OCI-LY7 (cell line): ENCODE measurements around the gene F8A3.

Experiments
- EZH2phosphoT487 ChIP-seq: fragments of 200-600 bp; sonication (generic); IDR thresholded peaks from 2 replicates; pipeline ENCODE4 v1.6.1; 2018; ENCODE audit warnings: low read depth, borderline replicate concordance, mild to moderate bottlenecking, mixed run types, antibody characterized with exemption, low read length, moderate library complexity, mixed read lengths
- TF ChIP-seq, protein P1 (sequence below): fragments of 200-600 bp; sonication (generic); conservative IDR thresholded peaks from 2 replicates; pipeline ENCODE4 v1.5.1; 2014; ENCODE audit warnings: mild to moderate bottlenecking, antibody characterized with exemption, low read length, moderate library complexity, mixed read lengths

DNA sequence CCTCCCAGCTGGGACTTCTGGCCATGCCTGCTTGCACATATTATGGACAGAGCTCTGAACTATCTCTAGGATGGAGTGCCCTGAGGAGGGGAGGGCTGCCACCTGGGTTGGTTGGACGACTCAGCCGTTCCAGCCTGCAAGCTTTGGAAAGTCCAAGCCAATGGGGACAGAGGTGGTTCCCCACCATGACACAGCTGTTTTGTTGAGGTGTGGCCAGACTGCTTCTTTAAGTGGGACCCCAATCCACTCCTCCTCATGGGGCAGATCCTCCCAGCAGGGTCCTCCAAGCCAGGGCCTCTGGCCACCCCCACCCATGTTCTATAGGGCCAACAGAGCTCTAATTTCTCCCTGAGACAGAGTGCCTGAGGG lies 22.7 kb downstream of the F8A3 start:
- TF ChIP-seq EZH2phosphoT487, result no peak
- TF ChIP-seq, protein P1, sequence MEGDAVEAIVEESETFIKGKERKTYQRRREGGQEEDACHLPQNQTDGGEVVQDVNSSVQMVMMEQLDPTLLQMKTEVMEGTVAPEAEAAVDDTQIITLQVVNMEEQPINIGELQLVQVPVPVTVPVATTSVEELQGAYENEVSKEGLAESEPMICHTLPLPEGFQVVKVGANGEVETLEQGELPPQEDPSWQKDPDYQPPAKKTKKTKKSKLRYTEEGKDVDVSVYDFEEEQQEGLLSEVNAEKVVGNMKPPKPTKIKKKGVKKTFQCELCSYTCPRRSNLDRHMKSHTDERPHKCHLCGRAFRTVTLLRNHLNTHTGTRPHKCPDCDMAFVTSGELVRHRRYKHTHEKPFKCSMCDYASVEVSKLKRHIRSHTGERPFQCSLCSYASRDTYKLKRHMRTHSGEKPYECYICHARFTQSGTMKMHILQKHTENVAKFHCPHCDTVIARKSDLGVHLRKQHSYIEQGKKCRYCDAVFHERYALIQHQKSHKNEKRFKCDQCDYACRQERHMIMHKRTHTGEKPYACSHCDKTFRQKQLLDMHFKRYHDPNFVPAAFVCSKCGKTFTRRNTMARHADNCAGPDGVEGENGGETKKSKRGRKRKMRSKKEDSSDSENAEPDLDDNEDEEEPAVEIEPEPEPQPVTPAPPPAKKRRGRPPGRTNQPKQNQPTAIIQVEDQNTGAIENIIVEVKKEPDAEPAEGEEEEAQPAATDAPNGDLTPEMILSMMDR, result no peak
